PC-9 (cell line): ENCODE results near the gene TNF. TPM values are rescaled to one million over a fixed set of nuclear protein-coding genes. Genes with fewer than 3 reads are reported as not detected.

Experiments used
- BruUV-seq: library from RNA; stranded (reverse); fragments of 400-500 nt; replicated peaks from 2 replicates; lab custom pipeline; 2021; lab: Mats Ljungman, UMichigan
- CTCF ChIA-PET: fragments of 300-600 bp; sonication (Branson Sonifier 250); formaldehyde crosslinking; loops from one replicate; lab custom pipeline; 2022; ENCODE audit warnings: antibody characterized with exemption; lab: Charles Lee
- POLR2A ChIA-PET: fragments of 300-600 bp; sonication (Branson Sonifier 250); formaldehyde crosslinking; loops from one replicate; lab custom pipeline; 2022; ENCODE audit warnings: antibody characterized with exemption; ENCODE audit not compliant: unreplicated experiment; lab: Charles Lee
- DNase-seq, 2 experiments: peaks; one replicate each; pipeline versions ENCODE4 v3.0.0 to v3.0.0-alpha.2; 2015 to 2022; ENCODE audit warnings: mixed read lengths in 1 of 2
- H2AFZ ChIP-seq: fragments of 200-600 bp; sonication (generic); 2 replicates; pipeline ENCODE4 v1.8.1; 2017; ENCODE audit warnings: antibody characterized with exemption
- H3F3A ChIP-seq: fragments of 200-600 bp; sonication (generic); 2 replicates; pipeline ENCODE4 v1.8.1; 2017; ENCODE audit warnings: antibody characterized with exemption, mild to moderate bottlenecking, low read depth; ENCODE audit not compliant: insufficient read depth
- H3K27ac ChIP-seq: fragments of 200-600 bp; sonication (generic); 2 replicates; pipeline ENCODE4 v1.6.1; 2016; ENCODE audit warnings: mixed run types
- H3K27me3 ChIP-seq: fragments of 200-600 bp; sonication (generic); 2 replicates; pipeline ENCODE4 v1.6.1; 2016; ENCODE audit warnings: low read depth, mixed run types; ENCODE audit not compliant: insufficient read depth
- H3K36me3 ChIP-seq: fragments of 200-600 bp; sonication (generic); 2 replicates; pipeline ENCODE4 v1.6.1; 2016; ENCODE audit warnings: low read depth, mixed run types
- H3K4me1 ChIP-seq: fragments of 200-600 bp; sonication (generic); replicated peaks from 2 replicates; pipeline ENCODE4 v1.6.1; 2016; ENCODE audit warnings: mixed run types; ENCODE audit not compliant: insufficient read depth
- H3K4me2 ChIP-seq: fragments of 200-600 bp; sonication (generic); 2 replicates; pipeline ENCODE4 v1.6.1; 2017; ENCODE audit warnings: mixed run types
- H3K4me3 ChIP-seq: fragments of 200-600 bp; sonication (generic); 2 replicates; pipeline ENCODE4 v1.6.1; 2016; ENCODE audit warnings: mixed run types
- H3K79me2 ChIP-seq: fragments of 200-600 bp; sonication (generic); 2 replicates; pipeline ENCODE4 v1.6.1; 2017; ENCODE audit warnings: low read depth, mixed run types
- H3K9me2 ChIP-seq: fragments of 200-600 bp; sonication (generic); 2 replicates; pipeline ENCODE4 v1.8.1; 2017; ENCODE audit warnings: mild to moderate bottlenecking; ENCODE audit not compliant: insufficient read depth
- H3K9me3 ChIP-seq: fragments of 200-600 bp; sonication (generic); 2 replicates; pipeline ENCODE4 v1.8.1; 2016; ENCODE audit warnings: low read depth; ENCODE audit not compliant: insufficient read depth
- H4K20me1 ChIP-seq: fragments of 200-600 bp; sonication (generic); 2 replicates; pipeline ENCODE4 v1.8.1; 2017; ENCODE audit not compliant: insufficient read depth
- EZH2 ChIP-seq: fragments of 200-600 bp; sonication (generic); IDR thresholded peaks from 2 replicates; pipeline ENCODE4 v1.8.0; 2017; ENCODE audit warnings: antibody characterized with exemption, low read depth
- intact Hi-C: fragments of 100-400 bp; cut with micrococcal nuclease; formaldehyde crosslinking; loops from one replicate; pipeline ENCODE4 v1.10.0; 2022; ENCODE audit not compliant: unreplicated experiment
- total RNA-seq: library from RNA; stranded (reverse); gene quantifications from 2 replicates; pipeline ENCODE4 v1.2.3, GENCODE V29; 2021
- TF ChIP-seq, protein P1 (sequence below): fragments of 200-600 bp; sonication (generic); conservative IDR thresholded peaks from 2 replicates; pipeline ENCODE4 v1.6.1; 2017; ENCODE audit warnings: mixed run types, antibody characterized with exemption, mild to moderate bottlenecking, moderate library complexity

TNF gene
- total RNA-seq, 1 experiment from 2014 or later = not detected

DNA sequence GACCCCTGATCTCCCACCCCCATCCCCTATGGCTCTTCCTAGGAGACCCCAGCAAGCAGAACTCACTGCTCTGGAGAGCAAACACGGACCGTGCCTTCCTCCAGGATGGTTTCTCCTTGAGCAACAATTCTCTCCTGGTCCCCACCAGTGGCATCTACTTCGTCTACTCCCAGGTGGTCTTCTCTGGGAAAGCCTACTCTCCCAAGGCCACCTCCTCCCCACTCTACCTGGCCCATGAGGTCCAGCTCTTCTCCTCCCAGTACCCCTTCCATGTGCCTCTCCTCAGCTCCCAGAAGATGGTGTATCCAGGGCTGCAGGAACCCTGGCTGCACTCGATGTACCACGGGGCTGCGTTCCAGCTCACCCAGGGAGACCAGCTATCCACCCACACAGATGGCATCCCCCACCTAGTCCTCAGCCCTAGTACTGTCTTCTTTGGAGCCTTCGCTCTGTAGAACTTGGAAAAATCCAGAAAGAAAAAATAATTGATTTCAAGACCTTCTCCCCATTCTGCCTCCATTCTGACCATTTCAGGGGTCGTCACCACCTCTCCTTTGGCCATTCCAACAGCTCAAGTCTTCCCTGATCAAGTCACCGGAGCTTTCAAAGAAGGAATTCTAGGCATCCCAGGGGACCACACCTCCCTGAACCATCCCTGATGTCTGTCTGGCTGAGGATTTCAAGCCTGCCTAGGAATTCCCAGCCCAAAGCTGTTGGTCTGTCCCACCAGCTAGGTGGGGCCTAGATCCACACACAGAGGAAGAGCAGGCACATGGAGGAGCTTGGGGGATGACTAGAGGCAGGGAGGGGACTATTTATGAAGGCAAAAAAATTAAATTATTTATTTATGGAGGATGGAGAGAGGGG lies 1.9 kb upstream of the TNF start:
- intact Hi-C loops = no loop called here
- BruUV-seq = no TSS peak
- POLR2A ChIA-PET = no interaction called here

DNA sequence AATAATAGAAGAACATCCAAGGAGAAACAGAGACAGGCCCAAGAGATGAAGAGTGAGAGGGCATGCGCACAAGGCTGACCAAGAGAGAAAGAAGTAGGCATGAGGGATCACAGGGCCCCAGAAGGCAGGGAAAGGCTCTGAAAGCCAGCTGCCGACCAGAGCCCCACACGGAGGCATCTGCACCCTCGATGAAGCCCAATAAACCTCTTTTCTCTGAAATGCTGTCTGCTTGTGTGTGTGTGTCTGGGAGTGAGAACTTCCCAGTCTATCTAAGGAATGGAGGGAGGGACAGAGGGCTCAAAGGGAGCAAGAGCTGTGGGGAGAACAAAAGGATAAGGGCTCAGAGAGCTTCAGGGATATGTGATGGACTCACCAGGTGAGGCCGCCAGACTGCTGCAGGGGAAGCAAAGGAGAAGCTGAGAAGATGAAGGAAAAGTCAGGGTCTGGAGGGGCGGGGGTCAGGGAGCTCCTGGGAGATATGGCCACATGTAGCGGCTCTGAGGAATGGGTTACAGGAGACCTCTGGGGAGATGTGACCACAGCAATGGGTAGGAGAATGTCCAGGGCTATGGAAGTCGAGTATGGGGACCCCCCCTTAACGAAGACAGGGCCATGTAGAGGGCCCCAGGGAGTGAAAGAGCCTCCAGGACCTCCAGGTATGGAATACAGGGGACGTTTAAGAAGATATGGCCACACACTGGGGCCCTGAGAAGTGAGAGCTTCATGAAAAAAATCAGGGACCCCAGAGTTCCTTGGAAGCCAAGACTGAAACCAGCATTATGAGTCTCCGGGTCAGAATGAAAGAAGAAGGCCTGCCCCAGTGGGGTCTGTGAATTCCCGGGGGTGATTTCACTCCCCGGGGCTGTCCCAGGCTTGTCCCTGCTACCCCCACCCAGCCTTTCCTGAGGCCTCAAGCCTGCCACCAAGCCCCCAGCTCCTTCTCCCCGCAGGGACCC lies 981 bp upstream of the TNF start:
- BruUV-seq = no TSS peak
- TF ChIP-seq, protein P1, sequence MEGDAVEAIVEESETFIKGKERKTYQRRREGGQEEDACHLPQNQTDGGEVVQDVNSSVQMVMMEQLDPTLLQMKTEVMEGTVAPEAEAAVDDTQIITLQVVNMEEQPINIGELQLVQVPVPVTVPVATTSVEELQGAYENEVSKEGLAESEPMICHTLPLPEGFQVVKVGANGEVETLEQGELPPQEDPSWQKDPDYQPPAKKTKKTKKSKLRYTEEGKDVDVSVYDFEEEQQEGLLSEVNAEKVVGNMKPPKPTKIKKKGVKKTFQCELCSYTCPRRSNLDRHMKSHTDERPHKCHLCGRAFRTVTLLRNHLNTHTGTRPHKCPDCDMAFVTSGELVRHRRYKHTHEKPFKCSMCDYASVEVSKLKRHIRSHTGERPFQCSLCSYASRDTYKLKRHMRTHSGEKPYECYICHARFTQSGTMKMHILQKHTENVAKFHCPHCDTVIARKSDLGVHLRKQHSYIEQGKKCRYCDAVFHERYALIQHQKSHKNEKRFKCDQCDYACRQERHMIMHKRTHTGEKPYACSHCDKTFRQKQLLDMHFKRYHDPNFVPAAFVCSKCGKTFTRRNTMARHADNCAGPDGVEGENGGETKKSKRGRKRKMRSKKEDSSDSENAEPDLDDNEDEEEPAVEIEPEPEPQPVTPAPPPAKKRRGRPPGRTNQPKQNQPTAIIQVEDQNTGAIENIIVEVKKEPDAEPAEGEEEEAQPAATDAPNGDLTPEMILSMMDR = no peak
- TF ChIP-seq EZH2 = no peak
- H3K4me3 ChIP-seq = no peak overlapping the region
- DNase-seq = no peak
- no peak overlapping the region for H3K4me2 ChIP-seq
- no peak overlapping the region for H2AFZ ChIP-seq
- H3K36me3 ChIP-seq = no peaks in the 10 kb centered on the region
- no peaks in the 10 kb centered on the region for H3K79me2 ChIP-seq
- ChIA-PET CTCF (no interaction called here), POLR2A (interaction anchor here (0.6 kb wide), 3 partner anchors 17 to 1387 kb away, joined by 5 to 6 read pairs (median 6); no protein-coding TSS in a partner anchor)
- 0 out of 2 replicates have a peak, but pooled peaks cover 5% of the 10 kb centered on the region for H3K27me3 ChIP-seq
- H3K27ac ChIP-seq = no peak overlapping the region
- no peaks in the 10 kb centered on the region for H3K9me2 ChIP-seq
- H3K4me1 ChIP-seq = 0 out of 2 replicates have a peak, but pooled peaks cover 5% of the 10 kb centered on the region
- no peaks in the 10 kb centered on the region for H3K9me3 ChIP-seq
- intact Hi-C loops = no loop called here
- no peaks in the 10 kb centered on the region for H4K20me1 ChIP-seq
- peaks cover 5% of the 10 kb centered on the region; the same call in 1 of the 2 replicates for H3F3A ChIP-seq

More for the DNA sequence above, 1.9 kb upstream of the TNF start:
- H3F3A ChIP-seq = peaks cover 5% of the 10 kb centered on the region; the same call in 1 of the 2 replicates
- H4K20me1 ChIP-seq = no peaks in the 10 kb centered on the region
- H3K27ac ChIP-seq = no peak overlapping the region
- H3K4me2 ChIP-seq = no peak overlapping the region
- no peak overlapping the region for H2AFZ ChIP-seq
- H3K27me3 ChIP-seq = 0 out of 2 replicates have a peak, but pooled peaks cover 5% of the 10 kb centered on the region
- 0 out of 2 replicates have a peak, but pooled peaks cover 5% of the 10 kb centered on the region for H3K4me1 ChIP-seq
- no peaks in the 10 kb centered on the region for H3K79me2 ChIP-seq
- no peaks in the 10 kb centered on the region for H3K9me2 ChIP-seq
- no peak for DNase-seq
- H3K36me3 ChIP-seq = no peaks in the 10 kb centered on the region
- H3K4me3 ChIP-seq = no peak overlapping the region
- TF ChIP-seq EZH2 = no peak
- TF ChIP-seq, protein P1 = no peak
- no peaks in the 10 kb centered on the region for H3K9me3 ChIP-seq
- CTCF ChIA-PET = no interaction called here
